CD4-positive, alpha-beta T cell treated with Interleukin-1 beta for 1 hour (primary cell): ENCODE data around the gene ANGPTL4.
"Not testable (repeated sequence)": the region's sequence is repeated elsewhere in the genome, so short reads cannot be mapped to it uniquely, and the experiment has no call there.

Source experiments
- DNase-seq, 2 donors: peaks; one replicate each; pipeline ENCODE4 v3.0.0-alpha.2; 2020 to 2022

Gene ANGPTL4

GRCh38 chr19:8334458-8335342 is 29.3 kb upstream of the ANGPTL4 start:
- peak in 1 of 2 donors; percentile 46 for DNase-seq

- DNase-seq = peak in 1 of 2 donors; percentile 20
Observed at GRCh38 chr19:8335343-8336071, 28.4 kb upstream of the ANGPTL4 start.

DNA sequence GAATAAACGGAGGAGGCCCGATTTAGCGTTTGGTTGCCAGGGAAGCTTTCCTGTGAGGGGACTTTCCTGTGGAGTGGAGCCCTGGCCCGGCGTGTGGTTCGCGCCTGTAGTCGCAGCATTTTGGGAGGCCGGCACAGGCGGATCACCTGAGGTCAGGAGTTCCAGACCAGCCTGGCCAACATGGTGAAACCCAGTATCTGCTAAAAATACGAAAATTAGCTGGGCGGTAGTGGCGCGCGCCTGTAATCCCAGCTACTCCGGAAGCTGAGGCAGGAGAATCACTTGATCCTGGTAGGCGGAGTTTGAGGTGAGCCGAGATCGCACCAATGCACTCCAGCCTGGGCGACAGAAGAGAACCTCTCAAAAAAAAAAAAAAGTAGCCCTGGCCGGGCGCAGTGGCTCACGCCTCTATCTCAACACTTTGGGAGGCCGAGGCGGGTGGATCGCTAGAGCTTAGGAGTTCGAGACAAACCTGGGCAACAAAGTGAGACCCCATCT is 27.8 kb upstream of the ANGPTL4 start:
- no peak for DNase-seq

DNA sequence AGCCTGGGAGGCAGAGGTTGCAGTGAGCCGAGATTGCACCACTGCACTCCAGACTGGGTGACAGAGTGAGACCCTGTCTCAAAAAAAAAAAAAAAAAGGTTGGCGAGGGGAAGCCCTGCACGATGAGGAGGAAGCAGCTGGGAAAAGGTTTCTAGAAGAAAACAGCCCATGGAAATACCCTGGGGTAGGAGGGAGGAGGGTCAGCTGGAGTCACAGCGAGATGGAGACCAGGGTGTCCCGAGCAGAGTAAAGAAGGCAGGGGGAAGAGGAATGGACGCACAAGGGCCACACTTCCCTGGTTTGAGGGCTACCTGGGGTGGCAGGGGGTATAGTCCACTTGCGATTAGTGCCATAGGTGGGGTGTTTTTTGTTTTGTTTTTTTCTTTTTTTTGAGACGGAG is 27.3 kb upstream of the ANGPTL4 start:
- DNase-seq = no peak

GRCh38 chr19:8337728-8338127 is 26.2 kb upstream of the ANGPTL4 start:
- DNase-seq = no peak

DNA sequence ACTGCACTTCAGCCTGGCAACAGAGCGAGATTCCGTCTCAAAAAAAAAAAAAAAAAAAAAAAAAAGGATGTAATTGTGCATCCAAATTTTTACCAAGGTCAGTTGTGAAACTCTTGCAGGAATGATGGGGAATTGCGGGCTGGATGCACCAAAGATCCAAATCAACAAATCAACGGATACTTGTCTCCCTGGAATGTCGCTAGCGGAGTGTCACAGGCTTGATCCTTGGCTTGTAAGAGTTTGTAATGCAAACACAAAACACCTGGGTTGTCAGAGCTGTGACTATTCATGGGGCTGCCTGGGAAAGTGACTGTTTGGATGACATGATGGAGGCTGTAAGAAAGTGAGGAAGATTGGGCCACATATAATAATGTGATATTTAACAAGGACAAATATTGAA is 25.1 kb upstream of the ANGPTL4 start:
- no peak for DNase-seq

DNA sequence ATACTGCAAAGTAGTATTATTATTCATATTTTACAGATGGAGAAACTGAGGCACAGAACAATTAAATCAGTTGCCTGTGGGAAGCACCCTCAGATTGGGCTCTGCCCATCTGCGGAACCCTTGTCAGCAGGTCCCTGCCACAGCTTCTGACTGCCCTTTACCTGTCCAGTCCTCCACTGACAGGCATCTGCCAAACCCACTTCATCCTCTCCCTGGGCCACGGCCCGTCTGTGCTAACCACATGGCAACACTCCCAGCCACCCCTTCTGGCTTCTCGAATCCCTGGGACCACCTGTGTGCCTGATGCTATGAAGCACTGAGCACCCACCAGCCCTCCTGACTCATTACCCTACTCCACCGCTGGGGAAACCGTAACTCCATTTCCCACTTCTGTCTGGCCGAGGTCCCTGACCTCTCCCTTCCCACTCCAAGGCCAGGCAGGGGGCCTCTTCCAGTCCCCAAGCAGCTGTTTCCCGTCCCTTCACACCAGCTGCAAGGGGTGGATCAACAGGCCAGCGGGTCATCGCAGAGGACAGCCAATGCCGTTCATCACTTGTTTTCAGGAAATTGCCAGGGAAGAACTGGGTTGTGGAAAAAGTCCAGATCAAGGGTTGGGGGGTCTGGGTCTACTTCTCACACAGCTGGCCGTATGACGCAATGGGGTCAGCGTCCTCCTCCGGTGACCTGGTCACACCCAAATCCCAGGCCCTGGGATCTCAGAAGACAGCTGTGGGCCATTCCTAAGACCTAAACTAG is 23.4 kb upstream of the ANGPTL4 start:
- DNase-seq = no peak

- not testable (repeated sequence) for DNase-seq
Observed at GRCh38 chr19:8341504-8341903, 22.5 kb upstream of the ANGPTL4 start.

DNA sequence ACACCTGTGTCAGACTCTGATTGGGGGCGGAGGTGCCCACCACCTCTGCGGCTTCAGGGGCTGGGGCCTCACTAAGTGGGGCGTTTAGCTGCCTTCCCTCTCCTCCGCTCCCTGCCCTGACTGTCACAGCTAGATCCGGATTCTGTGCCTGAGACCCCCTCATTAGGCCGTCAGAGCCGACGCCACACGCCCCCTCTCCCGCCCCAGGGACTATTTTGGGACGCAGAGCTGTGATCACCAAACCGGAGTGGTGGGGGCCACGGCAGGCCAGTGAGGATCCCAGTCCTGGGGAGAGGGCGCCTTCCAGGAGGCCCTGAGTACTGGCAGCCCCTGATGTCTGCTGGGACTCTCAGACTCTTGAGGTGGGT is 21.7 kb upstream of the ANGPTL4 start:
- DNase-seq = no peak

DNA sequence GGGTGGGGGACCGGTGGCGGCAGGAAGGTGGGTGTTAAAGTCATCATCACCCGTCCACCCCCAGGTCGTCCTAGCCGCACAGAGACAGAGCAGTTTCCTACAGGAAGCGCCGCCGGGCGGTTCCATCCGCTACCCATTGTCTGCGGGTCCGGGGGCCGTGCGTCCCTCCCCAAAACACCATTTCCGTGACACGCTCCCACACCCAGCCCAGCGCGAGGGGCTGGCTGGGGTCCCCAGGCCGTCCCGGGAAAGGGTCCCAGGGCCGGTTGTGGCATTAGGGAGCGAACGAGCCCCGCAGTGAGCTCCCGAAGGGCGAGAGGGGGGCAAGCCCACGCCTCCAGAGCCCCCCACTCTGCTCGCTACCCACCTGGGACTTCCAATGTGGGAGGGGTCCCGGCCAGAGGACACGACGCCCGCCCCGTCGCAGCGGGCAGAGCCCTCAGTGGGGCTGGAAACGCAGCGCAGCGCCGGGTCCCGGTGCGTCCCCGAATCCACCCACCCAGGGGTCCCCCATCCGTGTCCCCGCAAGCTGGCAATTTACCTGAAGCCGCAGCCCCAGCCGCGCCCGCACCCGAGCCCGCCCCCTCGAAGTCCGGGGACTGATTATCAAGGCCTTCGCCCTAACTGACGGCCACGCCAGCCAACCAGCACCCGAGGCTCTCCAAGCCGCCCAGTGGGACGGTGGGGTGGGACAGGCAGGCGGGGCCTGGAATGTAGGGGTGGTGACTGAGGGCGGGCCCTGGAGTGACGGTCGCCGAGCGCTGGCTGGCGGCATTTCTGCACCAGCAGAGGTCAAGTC is 21.1 kb upstream of the ANGPTL4 start, which contains the start of gene KANK3:
TSS of gene KANK3 (minus strand) at position 579 of the 799 bp plus-strand sequence. CDS start 5,434 bp downstream, outside the sequence.
- peak; percentile 93 to 94 for DNase-seq

DNA sequence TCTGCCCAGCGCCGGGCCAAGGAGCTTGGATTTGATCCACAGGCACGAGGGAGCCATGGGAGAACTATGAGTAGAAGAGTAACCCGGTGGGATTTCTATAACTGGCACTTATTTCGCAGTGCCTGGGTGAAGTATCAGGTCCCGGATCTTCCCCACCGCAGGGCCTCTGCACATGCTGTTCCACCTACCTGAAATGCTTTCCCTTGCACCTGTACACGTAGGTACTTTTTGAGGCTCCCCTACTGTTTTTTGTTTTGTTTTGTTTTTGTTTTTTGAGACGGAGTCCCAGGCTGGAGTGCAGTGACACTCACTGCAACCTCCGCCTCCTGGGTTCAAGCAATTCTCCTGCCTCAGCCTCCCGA is 20.5 kb upstream of the ANGPTL4 start:
- DNase-seq = no peak

DNA sequence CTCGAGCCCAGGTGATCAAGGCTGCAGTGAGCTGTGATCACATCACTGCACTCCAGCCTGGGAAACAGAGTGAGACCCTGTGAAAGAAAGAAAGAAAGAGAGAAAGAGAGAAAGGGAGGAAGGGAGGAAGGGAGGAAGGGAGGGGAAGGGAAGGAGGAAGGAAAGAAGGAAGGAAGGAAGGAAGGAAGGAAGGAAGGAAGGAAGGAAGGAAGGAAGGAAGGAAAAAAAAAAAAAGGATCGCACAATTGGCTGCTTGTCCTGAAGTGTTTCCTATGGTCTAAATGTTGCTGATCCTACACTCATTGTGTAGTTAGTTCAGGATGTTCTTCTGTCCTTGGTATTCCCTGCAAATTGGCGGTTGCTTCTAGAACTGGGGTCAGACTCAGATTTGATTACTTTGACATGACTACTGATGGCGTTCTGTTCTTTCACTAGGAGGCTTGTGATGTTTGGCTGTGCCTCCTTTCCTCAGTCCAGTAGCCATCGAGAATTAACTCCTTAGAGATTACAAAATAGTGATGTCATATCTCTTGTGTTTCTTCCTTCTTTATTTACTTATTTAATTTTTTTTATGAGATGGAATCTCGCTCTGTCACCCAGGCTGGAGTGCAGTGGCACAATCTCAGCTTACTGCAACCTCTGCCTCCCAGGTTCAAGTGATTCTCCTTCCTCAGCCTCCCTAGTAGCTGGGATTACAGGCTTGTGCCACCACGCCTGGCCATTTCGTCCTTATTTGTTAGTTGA is 14.2 kb upstream of the ANGPTL4 start:
- not testable (repeated sequence) for DNase-seq

DNA sequence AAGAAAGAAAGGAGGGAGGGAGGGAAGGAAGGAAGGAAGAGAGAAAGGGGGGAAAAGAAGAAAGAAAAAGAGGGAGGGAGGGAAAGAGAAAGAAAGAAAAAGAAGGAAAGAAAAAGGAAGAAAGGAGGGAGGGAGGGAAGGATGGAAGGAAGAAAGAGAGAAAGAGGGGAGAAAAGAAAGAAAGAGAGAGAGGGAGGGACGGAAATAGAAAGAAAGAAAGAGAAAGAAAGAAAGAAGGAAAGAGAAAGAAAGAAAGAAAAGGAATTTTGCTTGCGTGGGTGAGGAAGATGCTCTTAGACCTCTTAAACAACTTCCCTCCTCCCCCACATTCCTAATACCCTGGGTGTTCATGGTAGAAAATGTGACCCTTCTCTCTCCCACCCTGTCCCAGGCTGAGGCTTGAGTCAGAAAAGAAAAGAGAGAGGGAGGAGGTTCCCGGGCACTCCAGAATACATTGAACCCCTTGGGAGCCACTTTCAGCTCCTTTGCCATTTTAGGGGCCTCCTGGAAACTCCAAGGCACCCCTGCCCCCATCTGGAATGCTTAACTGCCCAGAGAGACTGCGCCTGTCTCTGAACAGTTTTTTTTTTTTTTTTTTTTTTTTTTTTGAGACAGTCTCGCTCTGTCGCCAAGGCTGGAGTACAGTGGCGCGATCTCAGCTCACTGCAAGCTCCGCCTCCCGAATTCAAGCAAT is 11.7 kb upstream of the ANGPTL4 start:
- DNase-seq = no peak

GRCh38 chr19:8352845-8353244 is 11.1 kb upstream of the ANGPTL4 start:
- not testable (repeated sequence) for DNase-seq

DNA sequence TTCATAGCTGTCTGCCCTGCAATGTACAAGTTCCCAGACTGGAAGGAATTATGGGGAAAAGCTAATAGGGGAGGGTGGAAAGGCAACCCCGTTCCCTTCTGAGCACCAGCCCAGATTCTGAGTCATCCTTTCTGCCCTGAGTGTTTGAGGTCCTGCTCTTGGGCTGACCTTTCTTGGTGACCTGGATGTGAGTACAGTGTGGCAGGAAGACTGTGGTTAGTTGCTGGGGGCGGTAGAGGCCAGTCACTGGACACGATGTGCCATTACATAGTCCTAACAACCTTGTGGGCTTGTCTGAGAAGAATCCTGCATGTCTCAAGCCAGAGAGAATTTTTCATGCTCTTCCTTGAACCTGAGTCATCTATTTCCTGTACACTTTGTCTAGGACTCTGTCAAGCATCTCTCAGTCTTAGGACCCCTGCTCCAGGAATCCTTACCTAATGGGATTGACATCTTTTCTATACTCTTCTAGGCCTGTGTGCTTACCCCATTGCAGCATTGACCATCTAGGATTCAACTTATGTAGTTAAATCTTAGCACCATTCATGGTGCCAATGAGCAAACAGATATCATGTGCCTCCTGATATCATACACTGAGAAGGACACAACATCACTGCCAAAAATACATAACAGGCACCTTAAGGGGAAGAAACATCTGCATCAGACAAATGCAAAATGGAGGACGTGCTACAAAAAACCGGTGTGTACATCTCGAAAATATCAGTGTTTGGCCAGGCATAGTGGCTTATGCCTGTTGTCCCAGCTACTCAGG is 8.1 kb upstream of the ANGPTL4 start:
- peak in 1 of 2 donors; percentile 9 for DNase-seq

DNA sequence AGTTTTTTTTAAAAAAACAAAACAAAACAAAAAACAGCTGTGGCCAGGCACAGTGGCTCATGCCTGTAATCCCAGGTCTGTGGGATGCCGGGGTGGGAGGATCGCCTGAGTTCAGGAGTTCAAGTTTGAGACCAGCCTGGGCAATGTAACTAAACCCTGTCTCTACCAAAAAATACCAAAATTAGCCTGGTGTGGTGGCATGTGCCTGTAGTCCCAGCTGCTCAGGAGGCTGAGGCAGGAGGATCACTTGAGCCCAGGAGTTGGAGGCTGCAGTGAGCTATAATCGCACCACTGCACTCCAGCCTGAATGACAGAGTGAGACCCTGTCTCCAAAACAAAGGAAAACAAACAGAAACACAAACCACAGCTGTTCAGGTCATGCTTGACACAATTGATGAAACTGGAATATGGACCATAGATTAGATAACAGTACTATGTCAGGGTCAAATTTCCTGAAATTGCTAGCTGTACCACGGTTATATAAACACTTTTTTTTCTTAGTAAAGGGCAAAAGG is 6.9 kb upstream of the ANGPTL4 start:
- no peak for DNase-seq

DNA sequence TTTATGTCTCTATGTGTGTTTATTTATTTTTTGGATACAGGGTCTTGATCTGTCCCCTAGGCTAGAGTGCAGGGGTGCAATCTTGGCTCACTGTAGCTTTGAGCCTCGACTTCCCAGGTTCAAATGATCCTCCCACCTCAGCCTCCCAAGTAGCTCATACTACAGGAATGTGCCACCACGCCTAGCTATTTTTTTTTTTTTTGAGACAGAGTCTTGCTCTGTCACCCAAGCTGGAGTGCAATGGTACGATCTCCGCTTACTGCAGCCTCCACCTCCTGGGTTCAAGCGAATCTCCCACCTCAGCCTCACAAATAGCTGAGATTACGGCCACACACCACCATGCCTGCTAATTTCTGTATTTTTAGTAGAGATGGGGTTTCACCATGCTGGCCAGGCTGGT is 5.0 kb upstream of the ANGPTL4 start:
- DNase-seq = no peak

DNA sequence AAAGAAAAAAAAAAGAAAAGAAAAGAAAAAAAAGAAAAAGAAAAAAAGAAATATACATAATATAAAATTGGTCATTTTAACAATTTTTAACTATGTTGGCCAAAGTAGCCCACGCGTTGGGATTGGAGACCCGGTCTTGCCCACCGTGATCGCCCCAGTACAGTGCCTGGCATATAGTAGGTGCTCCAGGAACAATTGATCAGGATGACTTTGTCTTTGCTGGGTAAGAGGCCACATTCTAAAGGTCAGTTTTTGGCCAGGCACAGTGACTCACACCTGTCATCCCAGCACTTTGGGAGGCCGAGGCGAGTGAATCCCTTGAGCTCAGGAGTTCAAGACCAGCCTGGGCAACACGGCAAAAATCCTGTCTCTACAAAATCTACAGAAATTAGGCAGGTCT is 3.8 kb upstream of the ANGPTL4 start:
- DNase-seq = no peak

- DNase-seq = peak in 1 of 2 donors; percentile 16
Observed at GRCh38 chr19:8361921-8362793, 1.8 kb upstream of the ANGPTL4 start.
